Gastrocnemius medialis (tissue), 4 donors: Measurements from ENCODE around the gene UAP1. TPM values are rescaled to one million over a fixed set of nuclear protein-coding genes. Genes with fewer than 3 reads are reported as not detected.

Source experiments
- ATAC-seq, 2 donors: fragments of 150-250 bp; one replicate each; pipeline ENCODE4 v1.9.1; 2016
- DNase-seq, 2 donors: peaks; one replicate each; pipeline ENCODE4 v3.0.0-alpha.2; 2019
- H3K27ac ChIP-seq, 4 donors: fragments of 200-600 bp; sonication (generic); 1 replicate in 1 of 4; 2 replicates in 3 of 4; pipeline ENCODE4 v1.5.1; 2016 to 2018; ENCODE audit warnings: mild to moderate bottlenecking in 2 of 4, moderate library complexity in 1 of 4
- H3K27me3 ChIP-seq, 3 donors: fragments of 200-600 bp; sonication (generic) in 2 of 3; 1 replicate in 1 of 3; 2 replicates in 2 of 3; pipeline versions ENCODE4 v1.5.1 to v1.6.0; 2016 to 2019; ENCODE audit warnings: mild to moderate bottlenecking in 1 of 3, moderate library complexity in 1 of 3
- H3K36me3 ChIP-seq, 2 donors: fragments of 200-600 bp; sonication (generic) in 1 of 2; one replicate each; pipeline ENCODE4 v1.5.1; 2017 to 2018
- H3K4me1 ChIP-seq, 2 donors: fragments of 200-600 bp; sonication (generic) in 1 of 2; one replicate each; pipeline ENCODE4 v1.5.1; 2016 to 2017; ENCODE audit warnings: mild to moderate bottlenecking in 2 of 2
- H3K4me3 ChIP-seq, 4 donors: fragments of 200-600 bp; sonication (generic) in 3 of 4; 1 replicate in 1 of 4; 2 replicates in 3 of 4; pipeline ENCODE4 v1.5.1; 2016 to 2019; ENCODE audit warnings: mild to moderate bottlenecking in 2 of 4
- H3K9me3 ChIP-seq, 3 donors: fragments of 200-600 bp; sonication (generic) in 2 of 3; 1 replicate in 1 of 3; 2 replicates in 2 of 3; pipeline ENCODE4 v1.5.1; 2016 to 2019
- CTCF ChIP-seq, 5 experiments: fragments of 450-650 bp in 3 of 5; fragments of 200-600 bp in 2 of 5; sonication (generic) in 2 of 5; IDR thresholded peaks in 4 of 5; conservative IDR thresholded peaks in 1 of 5; 1 replicate in 4 of 5; 2 replicates in 1 of 5; pipeline ENCODE4 v1.5.1; 2016 to 2019; ENCODE audit warnings: antibody characterized with exemption in 5 of 5, mild to moderate bottlenecking in 3 of 5, moderate library complexity in 3 of 5
- POLR2A ChIP-seq, 2 donors: fragments of 450-650 bp; IDR thresholded peaks; one replicate each; pipeline ENCODE4 v1.6.1; 2017; ENCODE audit warnings: antibody characterized with exemption in 2 of 2, mild to moderate bottlenecking in 2 of 2, moderate library complexity in 2 of 2
- in situ Hi-C, 4 donors: fragments of 200-750 bp; cut with MboI; loops; one replicate each; pipeline versions ENCODE4 v1.15.0 to v1.8.0; 2017; ENCODE audit warnings: low sequenced_read_pairs in 4 of 4
- intact Hi-C: fragments of 100-400 bp; cut with DNase I; formaldehyde crosslinking; loops from one replicate; pipeline ENCODE4 v1.15.1; 2023; ENCODE audit warnings: low total_unique reads
- total RNA-seq, 4 donors: library from RNA; depleted of rRNA; stranded (reverse); fragments of >200 nt; gene quantifications; one replicate each; pipeline versions ENCODE4 v1.1.0 to v1.2.3, GENCODE V29; 2016

UAP1 gene
- total RNA-seq, 4 donors from 2014 or later = 29.2 to 57.3 (median 43.2) TPM

GRCh38 chr1:162543228-162543627, 18.3 kb upstream of the UAP1 start:
- ATAC-seq (no peak), DNase-seq (no peak)
- intact Hi-C loops = no loop called here
- no peaks in the 10 kb centered on the region for H3K9me3 ChIP-seq
- TF ChIP-seq POLR2A (IDR thresholded peaks at IDR 0.05) (no peak), CTCF (IDR thresholded peaks at IDR 0.05 in 4 of 5, conservative IDR thresholded peaks at IDR 0.05 in 1 of 5) (no peak)
- no peaks in the 10 kb centered on the region for H3K36me3 ChIP-seq
- H3K4me3 ChIP-seq = no peak overlapping the region
- in situ Hi-C loops = no loop called here
- H3K4me1 ChIP-seq = no peaks in the 10 kb centered on the region
- no peak overlapping the region for H3K27ac ChIP-seq
- H3K27me3 ChIP-seq = no peaks in the 10 kb centered on the region

- intact Hi-C loops (no loop called here), in situ Hi-C loops (no loop called here)
- DNase-seq (peak; percentile 51 to 74), ATAC-seq (peak; percentile 79 to 81)
- H3K9me3 ChIP-seq = no peaks in the 10 kb centered on the region
- H3K36me3 ChIP-seq = no peaks in the 10 kb centered on the region
- H3K4me1 ChIP-seq = no peaks in the 10 kb centered on the region
- peak overlapping the region; percentile 27 to 57 (median 52) for H3K27ac ChIP-seq
- H3K4me3 ChIP-seq = no peak overlapping the region
- no peaks in the 10 kb centered on the region for H3K27me3 ChIP-seq
- TF ChIP-seq POLR2A (IDR thresholded peaks at IDR 0.05) = no peak
- no peak for TF ChIP-seq CTCF (IDR thresholded peaks at IDR 0.05 in 4 of 5, conservative IDR thresholded peaks at IDR 0.05 in 1 of 5)
Observed at GRCh38 chr1:162548170-162548569, 13.4 kb upstream of the UAP1 start.

- Histone ChIP-seq H3K27me3 (no peaks in the 10 kb centered on the region), H3K9me3 (no peaks in the 10 kb centered on the region), H3K4me1 (no peaks in the 10 kb centered on the region), H3K4me3 (no peak overlapping the region), H3K36me3 (no peaks in the 10 kb centered on the region), H3K27ac (peak overlapping the region; percentile 27 to 57 (median 52))
- DNase-seq (no peak), ATAC-seq (no peak)
- TF ChIP-seq POLR2A (IDR thresholded peaks at IDR 0.05) = no peak
- no peak for TF ChIP-seq CTCF (IDR thresholded peaks at IDR 0.05 in 4 of 5, conservative IDR thresholded peaks at IDR 0.05 in 1 of 5)
- in situ Hi-C loops (no loop called here), intact Hi-C loops (no loop called here)
Observed at GRCh38 chr1:162549001-162549400, 12.5 kb upstream of the UAP1 start.

- no peaks in the 10 kb centered on the region for H3K36me3 ChIP-seq
- in situ Hi-C loops (no loop called here), intact Hi-C loops (no loop called here)
- peak overlapping the region in 2 of 4 donors; percentile 48 to 53 for H3K27ac ChIP-seq
- TF ChIP-seq POLR2A (IDR thresholded peaks at IDR 0.05) (no peak), CTCF (IDR thresholded peaks at IDR 0.05 in 4 of 5, conservative IDR thresholded peaks at IDR 0.05 in 1 of 5) (no peak)
- ATAC-seq (no peak), DNase-seq (no peak)
- H3K4me1 ChIP-seq = no peaks in the 10 kb centered on the region
- H3K27me3 ChIP-seq = no peaks in the 10 kb centered on the region
- H3K9me3 ChIP-seq = no peaks in the 10 kb centered on the region
- H3K4me3 ChIP-seq = no peak overlapping the region
Observed at GRCh38 chr1:162550925-162551324, 10.6 kb upstream of the UAP1 start.
